ENCODE data around the gene CNOT8. TPM values are rescaled to one million over a fixed set of nuclear protein-coding genes. Genes with fewer than 3 reads are reported as not detected.

CNOT8 gene
- total RNA-seq, 4 donors from 2014 or later: 64.3 to 97.3 (median 78.9) TPM

GRCh38 chr5:154836225-154836624 lies 22.2 kb upstream of the CNOT8 start:
- TF ChIP-seq CTCF (IDR thresholded peaks at IDR 0.05): no peak
- TF ChIP-seq EP300 (IDR thresholded peaks at IDR 0.05; ENCODE audit: low read depth): no peak
- TF ChIP-seq POLR2A (IDR thresholded peaks at IDR 0.05): no peak
- TF ChIP-seq POLR2AphosphoS5 (IDR thresholded peaks at IDR 0.05): no peak
- Histone ChIP-seq H3K4me3 (no peak overlapping the region), H3K36me3 (peaks cover 0 to 4% (median 0%) of the 10 kb centered on the region in 4 donors), H3K27ac (peak overlapping the region; percentile 74 to 78 (median 74)), H3K27me3 (no peaks in the 10 kb centered on the region), H3K9me3 (no peaks in the 10 kb centered on the region), H3K4me1 (peaks cover 0 to 49% (median 23%) of the 10 kb centered on the region in 4 donors)
- in situ Hi-C loops (cut with MboI; ENCODE audit: low pct_ligation_motif_present in 1 of 4, low pct_unique_long_range_greater_than_20kb in 1 of 4, low sequenced_read_pairs in 3 of 4): no loop called here
- no peak for DNase-seq
- intact Hi-C loops (cut with DNase I; ENCODE audit: low total_unique reads): no loop called here
- WGBS, 2 donors (ENCODE audit: low coverage in 1 of 2): 86% methylated on average over 6 of the region's 6 CpGs; no CpG with 5 or more reads in 1 of the 2 donors

GRCh38 chr5:154837009-154837901 lies 21.2 kb upstream of the CNOT8 start:
- WGBS, 2 donors (ENCODE audit: low coverage in 1 of 2): 60 to 73% methylated on average over 1 to 6 of the region's 6 CpGs
- DNase-seq: no peak
- intact Hi-C loops (cut with DNase I; ENCODE audit: low total_unique reads) (no loop called here), in situ Hi-C loops (cut with MboI; ENCODE audit: low pct_ligation_motif_present in 1 of 4, low pct_unique_long_range_greater_than_20kb in 1 of 4, low sequenced_read_pairs in 3 of 4) (no loop called here)
- Histone ChIP-seq H3K27ac (peak overlapping the region in 3 of 4 donors; percentile 18 to 43 (median 19)), H3K4me1 (peaks cover 0 to 45% (median 23%) of the 10 kb centered on the region in 4 donors), H3K27me3 (no peaks in the 10 kb centered on the region), H3K9me3 (no peaks in the 10 kb centered on the region), H3K4me3 (no peak overlapping the region), H3K36me3 (peaks cover 0 to 4% (median 0%) of the 10 kb centered on the region in 4 donors)
- TF ChIP-seq EP300 (IDR thresholded peaks at IDR 0.05; ENCODE audit: low read depth): no peak
- no peak for TF ChIP-seq POLR2A (IDR thresholded peaks at IDR 0.05)
- no peak for TF ChIP-seq POLR2AphosphoS5 (IDR thresholded peaks at IDR 0.05)
- no peak for TF ChIP-seq CTCF (IDR thresholded peaks at IDR 0.05)

- no peak overlapping the region for H3K27ac ChIP-seq
- no peak for DNase-seq
- WGBS, 2 donors (ENCODE audit: low coverage in 1 of 2): 81% methylated on average over 6 of the region's 6 CpGs; no CpG with 5 or more reads in 1 of the 2 donors
- TF ChIP-seq POLR2AphosphoS5 (IDR thresholded peaks at IDR 0.05) (no peak), POLR2A (IDR thresholded peaks at IDR 0.05) (no peak), CTCF (IDR thresholded peaks at IDR 0.05) (no peak), EP300 (IDR thresholded peaks at IDR 0.05; ENCODE audit: low read depth) (no peak)
- intact Hi-C loops (cut with DNase I; ENCODE audit: low total_unique reads): no loop called here
- in situ Hi-C loops (cut with MboI; ENCODE audit: low pct_ligation_motif_present in 1 of 4, low pct_unique_long_range_greater_than_20kb in 1 of 4, low sequenced_read_pairs in 3 of 4): no loop called here
- H3K4me3 ChIP-seq: no peak overlapping the region
- no peaks in the 10 kb centered on the region for H3K9me3 ChIP-seq
- no peaks in the 10 kb centered on the region for H3K36me3 ChIP-seq
- H3K27me3 ChIP-seq: no peaks in the 10 kb centered on the region
- H3K4me1 ChIP-seq: peaks cover 0 to 21% (median 14%) of the 10 kb centered on the region in 4 donors
Measured at GRCh38 chr5:154840435-154841272, 17.8 kb upstream of the CNOT8 start.

- in situ Hi-C loops (cut with MboI; ENCODE audit: low pct_ligation_motif_present in 1 of 4, low pct_unique_long_range_greater_than_20kb in 1 of 4, low sequenced_read_pairs in 3 of 4) (no loop called here), intact Hi-C loops (cut with DNase I; ENCODE audit: low total_unique reads) (no loop called here)
- Histone ChIP-seq H3K4me1 (peaks cover 0 to 21% (median 11%) of the 10 kb centered on the region in 4 donors), H3K27ac (no peak overlapping the region), H3K36me3 (no peaks in the 10 kb centered on the region), H3K9me3 (no peaks in the 10 kb centered on the region), H3K4me3 (no peak overlapping the region), H3K27me3 (no peaks in the 10 kb centered on the region)
- no peak for DNase-seq
- no peak for TF ChIP-seq POLR2AphosphoS5 (IDR thresholded peaks at IDR 0.05)
- TF ChIP-seq CTCF (IDR thresholded peaks at IDR 0.05): no peak
Measured at GRCh38 chr5:154841273-154841661, 17.2 kb upstream of the CNOT8 start.
